Muscle layer of colon (tissue), 2 donors: Measurements from ENCODE around the gene RPL31.

Experiments used
- H3K27ac ChIP-seq: one replicate; pipeline ENCODE4 v1.7.0; 2013; ENCODE audit warnings: low read depth, mild to moderate bottlenecking, low read length, moderate library complexity
- H3K27me3 ChIP-seq, 2 donors: one replicate each; pipeline ENCODE4 v1.7.0; 2013; ENCODE audit warnings: low read length in 2 of 2, mild to moderate bottlenecking in 2 of 2; ENCODE audit not compliant: insufficient read depth in 2 of 2, control insufficient read depth in 1 of 2
- H3K36me3 ChIP-seq: one replicate; pipeline ENCODE4 v1.7.0; 2013; ENCODE audit warnings: mild to moderate bottlenecking, low read length; ENCODE audit not compliant: insufficient read depth
- H3K4me1 ChIP-seq: one replicate; pipeline ENCODE4 v1.7.0; 2013; ENCODE audit warnings: mild to moderate bottlenecking, low read length; ENCODE audit not compliant: insufficient read depth
- H3K4me3 ChIP-seq, 2 donors: one replicate each; pipeline ENCODE4 v1.7.0; 2013; ENCODE audit warnings: low read length in 2 of 2, low read depth in 1 of 2, mild to moderate bottlenecking in 1 of 2, moderate library complexity in 1 of 2
- H3K9ac ChIP-seq: one replicate; pipeline ENCODE4 v1.7.0; 2013; ENCODE audit warnings: low read length
- H3K9me3 ChIP-seq: one replicate; pipeline ENCODE4 v1.7.0; 2013; ENCODE audit warnings: mild to moderate bottlenecking, low read length
- donor health status: abdominal sarcoma.
- donor health status: Adenocarcinoma of cecum.

RPL31 gene

GRCh38 chr2:100964222-100964621, 37.9 kb upstream of the RPL31 start:
- Histone ChIP-seq H3K4me1 (no peaks in the 10 kb centered on the region), H3K9me3 (no peaks in the 10 kb centered on the region), H3K4me3 (no peak overlapping the region), H3K9ac (no peak overlapping the region), H3K27ac (no peak overlapping the region), H3K27me3 (no peaks in the 10 kb centered on the region), H3K36me3 (peaks cover 4% of the 10 kb centered on the region)

GRCh38 chr2:100964681-100965169, 37.4 kb upstream of the RPL31 start:
- Histone ChIP-seq H3K36me3 (peaks cover 6% of the 10 kb centered on the region), H3K9ac (no peak overlapping the region), H3K27ac (no peak overlapping the region), H3K9me3 (no peaks in the 10 kb centered on the region), H3K4me3 (no peak overlapping the region), H3K27me3 (no peaks in the 10 kb centered on the region), H3K4me1 (no peaks in the 10 kb centered on the region)

- Histone ChIP-seq H3K9ac (no peak overlapping the region), H3K27me3 (no peaks in the 10 kb centered on the region), H3K9me3 (no peaks in the 10 kb centered on the region), H3K27ac (no peak overlapping the region), H3K36me3 (peaks cover 9% of the 10 kb centered on the region), H3K4me3 (no peak overlapping the region), H3K4me1 (no peaks in the 10 kb centered on the region)
Observed at GRCh38 chr2:100965596-100965995, 36.5 kb upstream of the RPL31 start.

DNA sequence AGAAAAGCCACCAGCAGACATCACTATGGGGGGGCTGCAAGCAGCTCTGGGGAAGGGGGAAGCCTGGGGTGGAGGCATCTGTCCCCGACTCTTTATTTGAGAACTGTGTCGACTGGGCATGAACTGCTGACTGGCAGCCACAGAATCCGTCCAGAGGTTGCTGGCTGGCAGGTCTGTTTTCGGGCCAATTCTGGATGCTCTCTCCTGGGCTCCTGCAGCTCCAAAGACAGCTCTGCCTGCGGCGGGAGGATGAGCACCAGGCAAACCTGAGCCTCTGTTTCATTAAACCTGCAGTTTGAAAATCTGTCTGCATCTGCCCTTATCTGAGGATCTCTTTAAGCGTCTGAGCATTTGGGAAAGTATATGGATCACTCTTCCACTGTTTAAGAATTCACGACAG, 34.4 kb upstream of the RPL31 start:
- peaks cover 9% of the 10 kb centered on the region for H3K36me3 ChIP-seq
- no peaks in the 10 kb centered on the region for H3K27me3 ChIP-seq
- H3K9ac ChIP-seq = no peak overlapping the region
- H3K4me1 ChIP-seq = no peaks in the 10 kb centered on the region
- no peak overlapping the region for H3K4me3 ChIP-seq
- no peak overlapping the region for H3K27ac ChIP-seq
- H3K9me3 ChIP-seq = no peaks in the 10 kb centered on the region

DNA sequence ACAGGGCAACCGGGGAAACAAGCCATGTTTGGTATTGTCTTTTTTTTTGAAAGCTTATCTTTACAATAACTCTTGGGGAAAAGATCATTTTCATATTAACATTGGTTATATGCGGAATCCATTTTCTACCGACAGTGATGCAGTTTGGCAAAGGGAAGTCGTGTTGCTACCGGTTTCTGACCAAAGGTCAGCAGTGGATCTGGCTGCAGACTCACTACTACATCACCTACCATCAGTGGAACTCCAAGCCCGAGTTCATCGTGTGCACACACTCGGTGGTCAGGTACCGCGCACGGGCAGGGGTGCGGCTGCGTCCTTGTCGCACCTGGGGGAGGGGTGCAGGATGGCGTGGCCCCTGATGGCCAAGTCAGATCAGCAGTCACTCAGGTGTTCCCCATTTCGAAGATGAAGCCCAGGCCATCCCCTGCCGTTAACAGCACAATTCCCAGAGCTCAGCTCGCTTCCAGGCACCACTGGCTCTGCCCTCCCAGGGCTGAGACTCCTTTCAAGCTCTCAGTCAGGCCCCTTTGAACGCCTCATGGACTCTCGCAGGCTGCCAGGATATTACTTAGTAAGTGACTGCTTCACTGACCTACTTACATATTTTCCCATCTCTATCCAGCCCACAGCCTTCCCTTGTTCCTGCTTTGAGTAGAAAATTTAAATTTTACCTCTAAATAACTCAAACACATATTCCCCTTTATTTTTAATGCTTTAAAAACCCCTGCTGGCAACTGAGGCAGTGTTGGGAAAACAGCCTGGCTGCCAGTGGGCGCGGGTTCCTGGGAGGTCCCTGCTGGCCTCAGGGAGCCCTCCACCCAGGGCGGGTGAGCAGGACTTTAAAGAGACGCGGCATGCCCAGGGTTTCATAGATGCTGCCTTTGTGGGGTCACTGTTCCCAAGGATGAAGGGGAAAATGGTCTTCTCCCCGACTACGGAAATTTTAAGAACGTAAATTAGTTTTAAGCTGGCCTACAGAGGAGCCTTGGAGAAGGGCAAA, 33.6 kb upstream of the RPL31 start:
- peaks cover 9% of the 10 kb centered on the region for H3K36me3 ChIP-seq
- H3K9ac ChIP-seq = no peak overlapping the region
- H3K9me3 ChIP-seq = no peaks in the 10 kb centered on the region
- H3K4me1 ChIP-seq = no peaks in the 10 kb centered on the region
- H3K4me3 ChIP-seq = no peak overlapping the region
- H3K27me3 ChIP-seq = no peaks in the 10 kb centered on the region
- H3K27ac ChIP-seq = no peak overlapping the region

GRCh38 chr2:100969998-100970397, 32.1 kb upstream of the RPL31 start:
- no peak overlapping the region for H3K27ac ChIP-seq
- H3K9me3 ChIP-seq = no peaks in the 10 kb centered on the region
- H3K36me3 ChIP-seq = peaks cover 9% of the 10 kb centered on the region
- no peaks in the 10 kb centered on the region for H3K4me1 ChIP-seq
- no peak overlapping the region for H3K9ac ChIP-seq
- no peaks in the 10 kb centered on the region for H3K27me3 ChIP-seq
- no peak overlapping the region for H3K4me3 ChIP-seq

GRCh38 chr2:100971221-100971620, 30.9 kb upstream of the RPL31 start:
- H3K36me3 ChIP-seq = peaks cover 5% of the 10 kb centered on the region
- H3K4me3 ChIP-seq = no peak overlapping the region
- H3K4me1 ChIP-seq = peaks cover 3% of the 10 kb centered on the region
- no peaks in the 10 kb centered on the region for H3K9me3 ChIP-seq
- no peaks in the 10 kb centered on the region for H3K27me3 ChIP-seq
- H3K9ac ChIP-seq = no peak overlapping the region
- no peak overlapping the region for H3K27ac ChIP-seq

DNA sequence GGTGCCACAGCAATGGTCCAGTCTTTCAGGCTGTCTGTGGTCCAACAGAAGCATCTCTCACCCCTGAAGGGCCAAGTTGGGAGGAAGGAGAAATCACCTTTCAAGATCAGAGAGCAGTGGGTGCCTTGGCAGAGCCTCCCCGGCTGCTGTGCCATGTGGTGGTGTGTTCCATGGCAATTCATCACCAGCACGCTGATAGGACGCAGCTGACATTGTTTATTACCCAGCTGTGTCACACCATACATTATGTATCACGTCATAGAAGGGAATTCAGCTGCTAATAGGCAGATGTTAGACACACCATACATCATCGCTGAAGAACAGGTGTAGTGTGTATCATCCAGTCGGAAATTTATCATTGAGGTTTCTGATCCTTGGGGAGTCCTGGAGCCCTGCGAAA, 29.6 kb upstream of the RPL31 start:
- Histone ChIP-seq H3K9me3 (no peaks in the 10 kb centered on the region), H3K4me3 (no peak overlapping the region), H3K27ac (no peak overlapping the region), H3K36me3 (peaks cover 5% of the 10 kb centered on the region), H3K27me3 (no peaks in the 10 kb centered on the region), H3K9ac (no peak overlapping the region), H3K4me1 (peaks cover 16% of the 10 kb centered on the region)

- Histone ChIP-seq H3K27me3 (no peaks in the 10 kb centered on the region), H3K4me1 (peaks cover 20% of the 10 kb centered on the region), H3K36me3 (peaks cover 2% of the 10 kb centered on the region), H3K9me3 (no peaks in the 10 kb centered on the region), H3K4me3 (no peak overlapping the region), H3K27ac (no peak overlapping the region), H3K9ac (no peak overlapping the region)
Observed at GRCh38 chr2:100974712-100975520, 27.2 kb upstream of the RPL31 start.

DNA sequence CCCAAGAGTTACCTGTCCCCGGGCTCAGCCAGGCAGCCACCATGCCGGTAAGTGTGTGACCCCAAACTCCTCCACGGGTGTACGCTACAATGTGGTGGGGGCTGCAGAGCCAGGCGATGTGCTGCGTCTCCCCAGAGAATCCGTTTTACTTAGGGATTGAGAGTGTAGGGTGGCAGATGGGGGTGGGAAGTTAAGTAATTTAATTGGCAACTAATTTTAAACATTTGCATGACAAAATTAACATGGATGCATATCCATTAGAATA, 26.6 kb upstream of the RPL31 start:
- no peak overlapping the region for H3K9ac ChIP-seq
- no peaks in the 10 kb centered on the region for H3K36me3 ChIP-seq
- H3K9me3 ChIP-seq = no peaks in the 10 kb centered on the region
- no peak overlapping the region for H3K4me3 ChIP-seq
- H3K27me3 ChIP-seq = no peaks in the 10 kb centered on the region
- no peak overlapping the region for H3K27ac ChIP-seq
- peaks cover 20% of the 10 kb centered on the region for H3K4me1 ChIP-seq

DNA sequence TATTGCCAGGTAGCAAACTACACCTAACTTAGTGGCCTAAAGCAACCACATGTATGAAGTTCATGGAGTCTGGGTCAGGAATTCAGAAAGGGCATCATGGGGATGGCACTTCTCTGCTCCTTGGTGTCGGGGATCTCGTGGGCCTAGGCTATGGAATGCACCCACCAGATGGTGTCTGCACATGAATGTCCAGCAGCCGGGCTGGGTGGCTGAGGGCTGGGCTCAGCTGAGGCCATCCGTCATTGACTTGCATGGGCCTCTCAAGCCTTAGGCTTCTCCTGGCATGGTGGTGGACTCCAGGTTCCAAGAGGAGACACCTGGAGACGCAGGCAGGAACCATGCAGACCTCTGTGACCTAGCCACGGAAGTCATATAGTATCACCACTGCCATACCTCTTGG, 26.0 kb upstream of the RPL31 start:
- no peaks in the 10 kb centered on the region for H3K9me3 ChIP-seq
- H3K4me1 ChIP-seq = peaks cover 20% of the 10 kb centered on the region
- no peak overlapping the region for H3K9ac ChIP-seq
- no peak overlapping the region for H3K4me3 ChIP-seq
- no peak overlapping the region for H3K27ac ChIP-seq
- H3K27me3 ChIP-seq = no peaks in the 10 kb centered on the region
- H3K36me3 ChIP-seq = no peaks in the 10 kb centered on the region
